Neural crest cell (in vitro differentiated cells): ENCODE measurements around the gene PRRX2. TPM values are rescaled to one million over a fixed set of nuclear protein-coding genes. Genes with fewer than 3 reads are reported as not detected.

Experiments
- DNase-seq: peaks from one replicate; pipeline ENCODE4 v3.0.0; 2021; ENCODE audit warnings: low read depth, mixed read lengths, low spot score
- H3K27ac Mint-ChIP-seq: one replicate; pipeline ENCODE4 v1.8.0; 2021; ENCODE audit warnings: mild to moderate bottlenecking, mixed read lengths; ENCODE audit not compliant: unreplicated experiment
- H3K27me3 Mint-ChIP-seq: 2 replicates; pipeline ENCODE4 v1.8.0; 2021; ENCODE audit warnings: low read depth, mild to moderate bottlenecking, mixed read lengths
- H3K36me3 Mint-ChIP-seq: 2 replicates; pipeline ENCODE4 v1.8.0; 2021; ENCODE audit warnings: low read depth, mild to moderate bottlenecking, mixed read lengths
- H3K4me1 Mint-ChIP-seq: 2 replicates; pipeline ENCODE4 v1.8.0; 2021; ENCODE audit warnings: mixed read lengths
- H3K4me3 Mint-ChIP-seq: one replicate; pipeline ENCODE4 v1.8.0; 2021; ENCODE audit warnings: mild to moderate bottlenecking, mixed read lengths
- H3K9me3 Mint-ChIP-seq: 2 replicates; pipeline ENCODE4 v1.8.0; 2021; ENCODE audit warnings: mixed read lengths
- CTCF ChIP-seq: fragments of 200-600 bp; sonication (generic); conservative IDR thresholded peaks from 2 replicates; pipeline ENCODE4 v1.5.0; 2021; ENCODE audit warnings: antibody characterized with exemption, mild to moderate bottlenecking
- total RNA-seq: library from RNA; stranded (reverse); gene quantifications from 2 replicates; pipeline ENCODE4 v1.2.1, GENCODE V29; 2021

Gene PRRX2
- total RNA-seq, 1 donor from 2014 or later, result 0.65 TPM

DNA sequence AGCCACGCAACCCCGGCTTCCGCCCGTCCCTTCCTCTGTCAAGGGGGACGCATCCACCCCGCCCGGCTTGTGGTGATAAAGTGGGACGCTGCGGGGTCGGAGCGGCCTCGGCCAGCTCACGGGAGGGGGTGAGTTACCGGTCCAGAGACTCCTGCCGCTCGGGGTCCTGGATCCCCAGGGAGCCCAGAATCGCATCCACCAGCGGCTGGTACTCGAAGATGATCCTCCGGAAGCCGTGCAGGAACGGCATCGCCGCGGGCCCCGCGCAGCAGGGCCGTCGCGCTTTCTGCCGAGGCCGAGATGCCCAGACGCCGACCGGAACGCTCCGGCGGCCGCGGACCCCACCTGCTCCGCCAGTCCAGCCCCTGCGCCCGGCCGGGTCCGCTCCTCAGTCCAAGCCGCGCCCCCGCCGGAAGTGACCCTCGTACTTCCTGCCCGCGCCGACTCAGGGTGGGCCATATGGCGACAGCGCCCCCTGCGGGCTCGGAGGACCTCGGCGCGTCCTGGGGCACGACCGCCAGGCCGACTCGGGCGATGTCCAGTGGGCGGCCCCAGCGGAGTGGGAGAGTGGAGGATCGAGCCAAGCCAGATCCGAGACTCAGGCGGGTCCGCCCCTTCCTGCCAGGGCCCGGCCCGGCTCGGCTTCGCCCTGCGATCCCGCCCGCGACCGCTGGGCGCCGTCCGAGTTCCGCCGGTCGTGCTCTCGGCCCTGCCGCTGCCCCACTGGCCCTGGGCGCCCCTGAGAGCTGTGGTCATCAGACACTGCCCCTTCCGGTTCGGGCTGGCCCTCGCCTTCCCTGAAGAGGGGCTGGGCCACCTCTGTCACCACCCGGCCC is 23.5 kb upstream of the PRRX2 start, which contains the start of gene ASB6:
Gene ASB6, minus strand, starts transcription at position 402 of the 836 bp plus-strand sequence. Its CDS starts 152 bp downstream, at position 250.
- peaks cover 20% of the 10 kb centered on the region for H3K4me1 Mint-ChIP-seq
- H3K27me3 Mint-ChIP-seq, result peaks cover 3% of the 10 kb centered on the region
- H3K27ac Mint-ChIP-seq, result peak within 1 kb of the TSS; percentile 48
- peaks cover 2% of the 10 kb centered on the region for H3K36me3 Mint-ChIP-seq
- peak; percentile 100 for DNase-seq
- no peaks in the 10 kb centered on the region for H3K9me3 Mint-ChIP-seq
- TF ChIP-seq CTCF, result peak; percentile 99
- H3K4me3 Mint-ChIP-seq, result peak within 1 kb of the TSS; percentile 87

DNA sequence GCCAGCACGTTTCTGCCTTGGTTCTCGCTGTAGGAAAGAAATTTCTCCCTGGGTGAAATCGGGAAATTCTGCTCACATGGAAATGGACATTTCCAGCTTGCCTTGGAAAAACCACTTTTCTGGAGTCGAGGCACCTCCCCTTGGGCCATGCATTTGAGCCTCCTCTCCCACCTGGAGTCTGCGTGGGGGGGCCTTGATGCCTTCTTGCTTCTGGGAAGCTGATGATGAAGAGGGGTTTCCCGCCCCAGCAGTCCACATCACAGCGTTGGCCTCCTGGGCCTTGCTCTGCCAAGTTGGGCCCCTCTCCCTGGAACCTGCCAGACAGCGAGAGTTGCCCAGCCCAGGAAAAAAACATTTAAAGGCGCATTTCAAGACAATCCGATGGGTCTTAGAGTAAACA is 21.7 kb upstream of the PRRX2 start:
- DNase-seq, result no peak
- H3K9me3 Mint-ChIP-seq, result no peaks in the 10 kb centered on the region
- H3K27ac Mint-ChIP-seq, result no peak overlapping the region
- TF ChIP-seq CTCF, result no peak
- H3K27me3 Mint-ChIP-seq, result no peaks in the 10 kb centered on the region
- H3K4me1 Mint-ChIP-seq, result peaks cover 30% of the 10 kb centered on the region
- H3K36me3 Mint-ChIP-seq, result no peaks in the 10 kb centered on the region
- peak overlapping the region; percentile 61 for H3K4me3 Mint-ChIP-seq

- TF ChIP-seq CTCF, result no peak
- H3K27me3 Mint-ChIP-seq, result no peaks in the 10 kb centered on the region
- no peak overlapping the region for H3K27ac Mint-ChIP-seq
- no peak overlapping the region for H3K4me3 Mint-ChIP-seq
- no peaks in the 10 kb centered on the region for H3K9me3 Mint-ChIP-seq
- no peaks in the 10 kb centered on the region for H3K36me3 Mint-ChIP-seq
- peaks cover 30% of the 10 kb centered on the region for H3K4me1 Mint-ChIP-seq
- DNase-seq, result no peak
These were observed 21.1 kb upstream of the PRRX2 start for GRCh38 chr9:129644365-129644764.

GRCh38 chr9:129644902-129645301 is 20.5 kb upstream of the PRRX2 start:
- H3K4me1 Mint-ChIP-seq, result peaks cover 30% of the 10 kb centered on the region
- H3K9me3 Mint-ChIP-seq, result no peaks in the 10 kb centered on the region
- TF ChIP-seq CTCF, result no peak
- no peak for DNase-seq
- no peak overlapping the region for H3K4me3 Mint-ChIP-seq
- no peaks in the 10 kb centered on the region for H3K27me3 Mint-ChIP-seq
- H3K36me3 Mint-ChIP-seq, result no peaks in the 10 kb centered on the region
- H3K27ac Mint-ChIP-seq, result no peak overlapping the region

DNA sequence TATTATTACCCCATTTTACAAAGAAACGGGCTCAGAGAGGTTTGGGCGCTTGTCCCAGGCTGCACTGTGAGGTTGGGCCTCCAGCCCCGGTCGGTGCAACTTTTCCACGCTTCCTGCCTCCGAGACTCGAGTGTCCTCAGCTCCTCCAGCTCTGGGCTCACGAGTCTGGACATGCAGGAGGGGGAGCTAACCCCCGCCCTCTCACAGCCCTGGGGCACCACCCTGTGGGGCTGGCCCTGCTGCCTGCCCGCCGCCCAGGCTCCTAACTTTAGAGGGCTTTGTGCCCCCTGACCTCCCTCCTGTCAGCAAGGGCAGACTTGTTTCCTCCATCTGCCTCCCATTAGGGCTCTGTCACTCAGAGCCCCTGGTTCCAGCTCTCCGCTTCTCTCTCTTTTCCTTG is 19.2 kb upstream of the PRRX2 start:
- TF ChIP-seq CTCF, result no peak
- H3K36me3 Mint-ChIP-seq, result no peaks in the 10 kb centered on the region
- no peaks in the 10 kb centered on the region for H3K27me3 Mint-ChIP-seq
- no peaks in the 10 kb centered on the region for H3K9me3 Mint-ChIP-seq
- no peak overlapping the region for H3K27ac Mint-ChIP-seq
- DNase-seq, result no peak
- H3K4me3 Mint-ChIP-seq, result peak overlapping the region; percentile 42
- H3K4me1 Mint-ChIP-seq, result peaks cover 22% of the 10 kb centered on the region
